GM12878 (cell line): Measurements from ENCODE around the gene CETN2. TPM values are rescaled to one million over a fixed set of nuclear protein-coding genes. Genes with fewer than 3 reads are reported as not detected.

Source experiments
- ATAC-seq: fragments of 200-7000 bp; cut with Tn5 transposase; 3 replicates; pipeline ENCODE4 v1.9.1; 2020; ENCODE audit warnings: mild to moderate bottlenecking, moderate library complexity
- BruUV-seq: library from RNA; stranded (reverse); fragments of 400-500 nt; replicated peaks from 2 replicates; lab custom pipeline; 2021; lab: Mats Ljungman, UMichigan
- CTCF ChIA-PET: fragments of 300-600 bp; sonication (Branson Sonifier 250); formaldehyde crosslinking; extraction: SDS; loops from one replicate; lab custom pipeline; 2021; ENCODE audit warnings: inconsistent platforms; lab: Yijun Ruan, JAX
- POLR2A ChIA-PET: fragments of 350-600 bp; formaldehyde crosslinking; extraction: SDS; loops from one replicate; lab custom pipeline; 2021; ENCODE audit warnings: inconsistent platforms; lab: Charles Lee
- RAD21 ChIA-PET: fragments of 300-600 bp; sonication (Branson Sonifier 250); formaldehyde crosslinking; loops from one replicate; lab custom pipeline; 2023; ENCODE audit warnings: antibody characterized with exemption; ENCODE audit not compliant: unreplicated experiment; lab: Charles Lee
- SMC1A ChIA-PET: fragments of 300-600 bp; sonication (Branson Sonifier 250); formaldehyde crosslinking; loops from one replicate; lab custom pipeline; 2023; ENCODE audit not compliant: unreplicated experiment, uncharacterized antibody; lab: Charles Lee
- DNase-seq: peaks from one replicate; pipeline ENCODE4 v3.0.0-alpha.2; 2011; ENCODE audit warnings: low read depth, low spot score
- FAIRE-seq: peaks from 3 replicates; lab custom pipeline; 2011; peaks lifted over from hg19 to GRCh38; lab: Jason Lieb, UNC
- H2AFZ ChIP-seq: 2 replicates; pipeline ENCODE4 v1.6.0; 2011; ENCODE audit warnings: low read depth, low read length, control low read depth; ENCODE audit not compliant: control insufficient read depth
- H3K27ac ChIP-seq: 2 replicates; pipeline ENCODE4 v1.5.1; 2011; ENCODE audit warnings: control low read depth; ENCODE audit not compliant: control insufficient read depth, insufficient read depth
- H3K27me3 ChIP-seq, 2 experiments: replicated peaks in 1 of 2; 2 replicates each; pipeline versions ENCODE4 v1.6.0 to v1.6.1; 2011; ENCODE audit warnings: low read length in 1 of 2; ENCODE audit not compliant: control insufficient read depth in 2 of 2, insufficient read depth in 2 of 2
- H3K36me3 ChIP-seq, 2 experiments: 2 replicates each; pipeline ENCODE4 v1.5.1; 2011; ENCODE audit warnings: low read length in 1 of 2; ENCODE audit not compliant: control insufficient read depth in 2 of 2, insufficient read depth in 2 of 2
- H3K4me1 ChIP-seq: 2 replicates; pipeline ENCODE4 v1.6.1; 2011; ENCODE audit warnings: mild to moderate bottlenecking, low read length, moderate library complexity, mixed read lengths; ENCODE audit not compliant: control insufficient read depth, insufficient read depth
- H3K4me2 ChIP-seq: 2 replicates; pipeline ENCODE4 v1.6.0; 2011; ENCODE audit warnings: control low read depth; ENCODE audit not compliant: control insufficient read depth, insufficient read depth
- H3K4me3 ChIP-seq: fragments of 200-600 bp; sonication (generic); 2 replicates; pipeline ENCODE4 v1.5.1; 2016
- H3K79me2 ChIP-seq: 2 replicates; pipeline ENCODE4 v1.6.0; 2011; ENCODE audit warnings: low read length; ENCODE audit not compliant: control insufficient read depth, insufficient read depth
- H3K9ac ChIP-seq: 2 replicates; pipeline ENCODE4 v1.8.0; 2011; ENCODE audit warnings: low read length, control low read depth, mixed read lengths; ENCODE audit not compliant: control insufficient read depth, insufficient read depth
- H3K9me3 ChIP-seq: replicated peaks from 3 replicates; pipeline ENCODE4 v1.5.1; 2011; ENCODE audit warnings: mild to moderate bottlenecking, low read length; ENCODE audit not compliant: control insufficient read depth, insufficient read depth
- H4K20me1 ChIP-seq: 2 replicates; pipeline ENCODE4 v1.6.0; 2011; ENCODE audit not compliant: control insufficient read depth, insufficient read depth
- SMARCA5 ChIP-seq: fragments of 450-650 bp; IDR thresholded peaks from 2 replicates; pipeline ENCODE4 v1.6.1; 2017; ENCODE audit warnings: mild to moderate bottlenecking
- TCF3 ChIP-seq: IDR thresholded peaks from 2 replicates; pipeline ENCODE4 v1.6.1; 2012; ENCODE audit warnings: low read depth, mild to moderate bottlenecking, low read length, borderline replicate concordance; ENCODE audit not compliant: insufficient read depth
- YBX1 ChIP-seq: fragments of 450-650 bp; IDR thresholded peaks from 2 replicates; pipeline ENCODE4 v1.6.1; 2016; ENCODE audit warnings: antibody characterized with exemption
- YY1 ChIP-seq: IDR thresholded peaks from 2 replicates; pipeline ENCODE4 v1.6.1; 2011; ENCODE audit warnings: low read depth, mild to moderate bottlenecking, low read length
- WGBS: methylation state at CpG from one replicate; pipeline ENCODE4 v1.1.6; 2016; ENCODE audit warnings: low lambda C conversion rate; ENCODE audit not compliant: insufficient replicate concordance, insufficient coverage; ENCODE audit errors: missing lambda C conversion rate; 5-methylcytosine and 5-hydroxymethylcytosine counted together
- in situ Hi-C: fragments of 300-500 bp; cut with MboI; formaldehyde crosslinking; loops from 9 replicates; pipeline ENCODE4 v1.14.3; 2018; ENCODE audit warnings: mixed read lengths
- intact Hi-C: fragments of 100-400 bp; cut with micrococcal nuclease; formaldehyde crosslinking; loops from one replicate; pipeline ENCODE4 v1.14.2; 2022; ENCODE audit not compliant: unreplicated experiment
- polyA plus RNA-seq, 11 experiments: library from polyadenylated mRNA; depleted of rRNA in 4 of 11; unstranded in 6 of 11; stranded (reverse) in 5 of 11; fragments of >200 nt; fragmentation: Nextera tagmentation in 4 of 11; fragmentation: Illumina TruSeq in 1 of 11; extraction: Ambion mirVana in 4 of 11; extraction: Trizol in 1 of 11; gene quantifications; 1 replicate in 1 of 11; 2 replicates in 10 of 11; pipeline versions ENCODE4 v1.2.1 to v1.2.3, GENCODE V29; 2011 to 2016; ENCODE audit warnings: inconsistent platforms in 2 of 11, missing spikeins in 2 of 11, low read depth in 1 of 11
- total RNA-seq, 4 experiments: library from RNA; depleted of rRNA in 3 of 4; stranded (reverse); fragments of >200 nt in 3 of 4; fragmentation: Illumina TruSeq in 1 of 4; extraction: Trizol in 1 of 4; gene quantifications; 2 replicates each; pipeline versions ENCODE4 v1.2.1 to v1.2.3, GENCODE V29; 2013 to 2021
- TF ChIP-seq, protein P1 (sequence below): fragments of 450-650 bp; formaldehyde crosslinking; IDR thresholded peaks from 2 replicates; pipeline ENCODE4 v1.4.0; 2022; ENCODE audit warnings: mild to moderate bottlenecking, moderate library complexity
- TF ChIP-seq, protein P2 (sequence below): fragments of 450-650 bp; IDR thresholded peaks from 2 replicates; pipeline ENCODE4 v1.6.1; 2017; ENCODE audit warnings: borderline replicate concordance
- TF ChIP-seq, protein P3 (sequence below): fragments of 450-650 bp; IDR thresholded peaks from 2 replicates; pipeline ENCODE4 v1.6.1; 2017; ENCODE audit warnings: antibody characterized with exemption, mild to moderate bottlenecking, moderate library complexity

Gene CETN2
- total and polyA plus RNA-seq, 10 of the 15 experiments (the other 5 are each of a cell fraction or from before 2014, with no cell fraction given) = 12.0 to 30.3 (median 20.0) TPM

DNA sequence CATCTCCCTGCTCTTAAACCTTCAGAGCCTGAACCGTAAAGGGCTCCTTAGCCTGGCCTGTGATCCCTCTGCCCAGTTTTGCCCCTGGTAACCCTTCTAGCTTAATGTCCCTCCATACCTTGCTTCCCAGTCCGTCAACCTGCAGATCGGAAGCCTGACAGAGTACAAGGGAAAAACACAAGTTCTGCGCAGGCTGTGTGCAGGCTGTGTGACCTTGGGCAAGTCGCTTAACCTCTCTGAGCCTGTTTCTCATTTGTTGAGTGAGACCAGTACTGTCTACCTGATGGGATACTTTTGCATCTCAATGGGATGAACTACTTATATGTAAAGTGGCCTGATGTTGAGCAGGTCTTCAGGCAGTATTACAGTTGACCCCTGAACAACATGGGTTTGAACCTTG, 2.0 kb upstream of the CETN2 start:
- 82% methylated on average over 5 of the region's 5 CpGs for WGBS
- Histone ChIP-seq H3K79me2 (peaks cover 15% of the 10 kb centered on the region), H4K20me1 (no peaks in the 10 kb centered on the region), H3K9me3 (no peaks in the 10 kb centered on the region), H3K9ac (no peak overlapping the region)
- no TSS peak for BruUV-seq
- in situ Hi-C loops (no loop called here), intact Hi-C loops (no loop called here)
- RAD21 ChIA-PET = no interaction called here
- FAIRE-seq = no peak
- CTCF ChIA-PET = no interaction called here
- POLR2A ChIA-PET = no interaction called here
- TF ChIP-seq YBX1 (no peak), SMARCA5 (0 out of 2 replicates have a peak, but pooled peaks have one; percentile 24)
- TF ChIP-seq, all 136 proteins: peak for 1
- Histone ChIP-seq H3K4me3 (no peak overlapping the region), H3K4me1 (no peaks in the 10 kb centered on the region; the same call in 1 of the 2 replicates), H3K27ac (no peak overlapping the region), H2AFZ (no peak overlapping the region), H3K4me2 (peak overlapping the region; percentile 40), H3K27me3 (no peaks in the 10 kb centered on the region), H3K36me3 (no peaks in the 10 kb centered on the region; a peak in 1 of 4 replicates)
- SMC1A ChIA-PET = interaction anchor here (0.6 kb wide), 1 partner anchor 185 kb away, joined by 4 read pairs; no protein-coding TSS in a partner anchor
- DNase-seq (no peak), ATAC-seq (no peak)

DNA sequence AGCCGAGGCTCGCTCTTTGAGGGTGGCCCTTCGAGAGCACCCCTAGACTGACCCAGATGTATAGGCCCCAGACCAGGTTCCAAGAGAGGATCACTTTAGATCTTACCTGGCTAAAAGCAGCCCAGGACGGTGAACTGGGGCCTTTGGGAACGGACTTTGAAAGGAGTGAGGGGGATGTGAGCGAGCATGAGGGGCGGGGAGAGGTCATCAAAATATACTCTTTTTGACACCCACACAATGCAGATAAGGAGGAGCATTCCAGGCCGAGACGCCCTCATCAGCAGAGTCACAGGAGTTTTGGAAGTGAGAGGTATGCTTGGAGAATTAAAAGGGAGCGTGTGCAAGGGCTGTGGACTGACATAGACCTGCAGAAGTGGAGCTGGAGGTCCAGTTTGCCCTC, 834 bp upstream of the CETN2 start:
- ChIA-PET SMC1A (interaction anchor here (0.6 kb wide), 1 partner anchor 1272 kb away, joined by 3 read pairs; no protein-coding TSS in a partner anchor), RAD21 (interaction anchor here (0.9 kb wide), 1 partner anchor 13 kb away, joined by 3 read pairs; no protein-coding TSS in a partner anchor), POLR2A (no interaction called here), CTCF (interaction anchor here (1.2 kb wide), 1 partner anchor 9 kb away, joined by 4 read pairs; no protein-coding TSS in a partner anchor)
- Histone ChIP-seq H3K9me3 (no peaks in the 10 kb centered on the region), H3K9ac (peak overlapping the region; percentile 67), H3K4me2 (peak overlapping the region; percentile 40), H3K79me2 (peaks cover 15% of the 10 kb centered on the region), H3K4me1 (no peaks in the 10 kb centered on the region; the same call in 1 of the 2 replicates), H3K27me3 (no peaks in the 10 kb centered on the region), H3K36me3 (no peaks in the 10 kb centered on the region; a peak in 1 of 4 replicates), H4K20me1 (no peaks in the 10 kb centered on the region), H3K27ac (peak overlapping the region; percentile 48), H3K4me3 (peak overlapping the region; percentile 45), H2AFZ (peak overlapping the region; percentile 5; the same call in 1 of the 2 replicates)
- FAIRE-seq (no peak), ATAC-seq (peak; percentile 3; the same call in 2 of the 3 replicates), DNase-seq (no peak)
- BruUV-seq = TSS peak; percentile 78
- in situ Hi-C loops = no loop called here
- intact Hi-C loops = no loop called here
- 15% methylated on average over 10 of the region's 10 CpGs for WGBS
- TF ChIP-seq, protein P1, sequence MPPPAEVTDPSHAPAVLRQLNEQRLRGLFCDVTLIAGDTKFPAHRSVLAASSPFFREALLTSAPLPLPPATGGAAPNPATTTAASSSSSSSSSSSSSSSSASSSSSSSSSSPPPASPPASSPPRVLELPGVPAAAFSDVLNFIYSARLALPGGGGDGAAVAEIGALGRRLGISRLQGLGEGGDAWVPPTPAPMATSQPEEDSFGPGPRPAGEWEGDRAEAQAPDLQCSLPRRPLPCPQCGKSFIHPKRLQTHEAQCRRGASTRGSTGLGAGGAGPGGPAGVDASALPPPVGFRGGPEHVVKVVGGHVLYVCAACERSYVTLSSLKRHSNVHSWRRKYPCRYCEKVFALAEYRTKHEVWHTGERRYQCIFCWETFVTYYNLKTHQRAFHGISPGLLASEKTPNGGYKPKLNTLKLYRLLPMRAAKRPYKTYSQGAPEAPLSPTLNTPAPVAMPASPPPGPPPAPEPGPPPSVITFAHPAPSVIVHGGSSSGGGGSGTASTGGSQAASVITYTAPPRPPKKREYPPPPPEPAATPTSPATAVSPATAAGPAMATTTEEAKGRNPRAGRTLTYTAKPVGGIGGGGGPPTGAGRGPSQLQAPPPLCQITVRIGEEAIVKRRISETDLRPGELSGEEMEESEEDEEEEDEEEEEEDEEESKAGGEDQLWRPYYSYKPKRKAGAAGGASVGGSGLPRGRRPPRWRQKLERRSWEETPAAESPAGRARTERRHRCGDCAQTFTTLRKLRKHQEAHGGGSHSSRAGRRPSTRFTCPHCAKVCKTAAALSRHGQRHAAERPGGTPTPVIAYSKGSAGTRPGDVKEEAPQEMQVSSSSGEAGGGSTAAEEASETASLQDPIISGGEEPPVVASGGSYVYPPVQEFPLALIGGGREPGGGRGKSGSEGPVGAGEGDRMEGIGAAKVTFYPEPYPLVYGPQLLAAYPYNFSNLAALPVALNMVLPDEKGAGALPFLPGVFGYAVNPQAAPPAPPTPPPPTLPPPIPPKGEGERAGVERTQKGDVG (CRISPR knock-in tag) = no peak
- TF ChIP-seq YY1 (no peak), TCF3 (no peak)
- TF ChIP-seq, protein P2, sequence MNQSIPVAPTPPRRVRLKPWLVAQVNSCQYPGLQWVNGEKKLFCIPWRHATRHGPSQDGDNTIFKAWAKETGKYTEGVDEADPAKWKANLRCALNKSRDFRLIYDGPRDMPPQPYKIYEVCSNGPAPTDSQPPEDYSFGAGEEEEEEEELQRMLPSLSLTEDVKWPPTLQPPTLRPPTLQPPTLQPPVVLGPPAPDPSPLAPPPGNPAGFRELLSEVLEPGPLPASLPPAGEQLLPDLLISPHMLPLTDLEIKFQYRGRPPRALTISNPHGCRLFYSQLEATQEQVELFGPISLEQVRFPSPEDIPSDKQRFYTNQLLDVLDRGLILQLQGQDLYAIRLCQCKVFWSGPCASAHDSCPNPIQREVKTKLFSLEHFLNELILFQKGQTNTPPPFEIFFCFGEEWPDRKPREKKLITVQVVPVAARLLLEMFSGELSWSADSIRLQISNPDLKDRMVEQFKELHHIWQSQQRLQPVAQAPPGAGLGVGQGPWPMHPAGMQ = no peak
- TF ChIP-seq, protein P3, sequence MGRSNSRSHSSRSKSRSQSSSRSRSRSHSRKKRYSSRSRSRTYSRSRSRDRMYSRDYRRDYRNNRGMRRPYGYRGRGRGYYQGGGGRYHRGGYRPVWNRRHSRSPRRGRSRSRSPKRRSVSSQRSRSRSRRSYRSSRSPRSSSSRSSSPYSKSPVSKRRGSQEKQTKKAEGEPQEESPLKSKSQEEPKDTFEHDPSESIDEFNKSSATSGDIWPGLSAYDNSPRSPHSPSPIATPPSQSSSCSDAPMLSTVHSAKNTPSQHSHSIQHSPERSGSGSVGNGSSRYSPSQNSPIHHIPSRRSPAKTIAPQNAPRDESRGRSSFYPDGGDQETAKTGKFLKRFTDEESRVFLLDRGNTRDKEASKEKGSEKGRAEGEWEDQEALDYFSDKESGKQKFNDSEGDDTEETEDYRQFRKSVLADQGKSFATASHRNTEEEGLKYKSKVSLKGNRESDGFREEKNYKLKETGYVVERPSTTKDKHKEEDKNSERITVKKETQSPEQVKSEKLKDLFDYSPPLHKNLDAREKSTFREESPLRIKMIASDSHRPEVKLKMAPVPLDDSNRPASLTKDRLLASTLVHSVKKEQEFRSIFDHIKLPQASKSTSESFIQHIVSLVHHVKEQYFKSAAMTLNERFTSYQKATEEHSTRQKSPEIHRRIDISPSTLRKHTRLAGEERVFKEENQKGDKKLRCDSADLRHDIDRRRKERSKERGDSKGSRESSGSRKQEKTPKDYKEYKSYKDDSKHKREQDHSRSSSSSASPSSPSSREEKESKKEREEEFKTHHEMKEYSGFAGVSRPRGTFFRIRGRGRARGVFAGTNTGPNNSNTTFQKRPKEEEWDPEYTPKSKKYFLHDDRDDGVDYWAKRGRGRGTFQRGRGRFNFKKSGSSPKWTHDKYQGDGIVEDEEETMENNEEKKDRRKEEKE = no peak
